Activated naive CD4-positive, alpha-beta T cell treated with anti-CD3 and anti-CD28 coated beads for 36 hours (primary cell): ENCODE data around the gene DENND1A. TPM values are rescaled to one million over a fixed set of nuclear protein-coding genes. Genes with fewer than 3 reads are reported as not detected.

Source experiments
- CTCF ChIA-PET: fragments of 350-600 bp; sonication (Branson Sonifier 250); formaldehyde crosslinking; loops from one replicate; lab custom pipeline; 2021; ENCODE audit warnings: antibody characterized with exemption; lab: Charles Lee
- DNase-seq: peaks from one replicate; pipeline ENCODE4 v3.0.0-alpha.2; 2020
- H3K27ac Mint-ChIP-seq: one replicate; pipeline ENCODE4 v1.8.0; 2021; ENCODE audit warnings: mild to moderate bottlenecking, mixed read lengths
- H3K27me3 Mint-ChIP-seq: one replicate; pipeline ENCODE4 v1.8.0; 2021; ENCODE audit warnings: low read depth, mixed read lengths
- H3K36me3 Mint-ChIP-seq: one replicate; pipeline ENCODE4 v1.8.0; 2021; ENCODE audit warnings: low read depth, mixed read lengths
- H3K4me1 Mint-ChIP-seq: one replicate; pipeline ENCODE4 v1.8.0; 2021; ENCODE audit warnings: low read depth, mixed read lengths
- H3K4me3 Mint-ChIP-seq: one replicate; pipeline ENCODE4 v1.8.0; 2021; ENCODE audit warnings: mild to moderate bottlenecking, moderate library complexity, mixed read lengths
- H3K9me3 Mint-ChIP-seq: one replicate; pipeline ENCODE4 v1.8.0; 2021; ENCODE audit warnings: mixed read lengths
- intact Hi-C: fragments of 100-400 bp; cut with micrococcal nuclease; formaldehyde crosslinking; loops from one replicate; pipeline ENCODE4 v1.15.1; 2023
- total RNA-seq, 2 experiments: library from RNA; stranded (reverse); gene quantifications; one replicate each; pipeline ENCODE4 v1.2.3, GENCODE V29; 2021

DENND1A gene
- total RNA-seq, 2 experiments from 2014 or later = 28.4 to 29.6 TPM

DNA sequence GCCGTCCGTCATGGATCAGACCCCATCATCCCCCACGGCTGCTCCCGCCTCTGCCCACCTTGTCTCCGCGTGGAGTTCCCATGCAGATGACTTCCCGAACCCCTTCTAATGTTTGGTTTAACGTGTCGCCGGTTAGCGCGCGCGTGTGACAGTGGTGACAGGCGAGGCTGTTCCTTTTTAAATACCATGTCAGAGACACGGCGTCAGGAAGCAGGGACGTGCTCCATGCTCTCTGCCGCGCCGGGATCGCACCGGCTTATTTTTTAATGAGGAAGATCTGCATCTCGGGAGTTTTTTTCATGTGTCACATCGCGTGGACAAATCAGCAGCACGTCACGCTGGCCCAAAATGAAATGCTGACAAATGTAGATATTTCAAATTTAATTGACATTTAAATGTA lies 538.0 kb downstream of the DENND1A start:
- Mint-ChIP-seq H3K27me3 (no peaks in the 10 kb centered on the region), H3K4me1 (no peaks in the 10 kb centered on the region), H3K9me3 (no peaks in the 10 kb centered on the region), H3K27ac (no peak overlapping the region), H3K36me3 (peaks cover 1% of the 10 kb centered on the region), H3K4me3 (no peak overlapping the region)
- intact Hi-C loops = no loop called here
- CTCF ChIA-PET = no interaction called here
- no peak for DNase-seq

DNA sequence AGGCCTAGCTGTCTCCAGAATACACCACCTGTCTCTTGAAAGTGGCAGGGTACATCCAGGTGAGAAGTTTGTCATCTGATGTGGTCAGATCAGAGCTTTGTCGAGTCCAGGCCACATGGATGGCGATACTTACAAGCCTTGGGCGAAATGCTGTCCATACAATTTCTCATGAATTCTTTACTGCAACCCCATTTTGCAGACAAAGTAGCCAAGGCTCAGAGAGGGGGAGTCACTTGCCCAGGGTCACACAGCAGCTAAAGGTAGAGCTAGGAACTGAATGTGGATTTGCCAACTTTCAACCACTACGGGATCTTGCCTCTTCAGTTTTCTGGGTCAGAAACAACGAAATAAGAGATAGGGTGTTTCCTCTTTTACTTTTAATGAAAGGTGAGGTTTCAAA lies 538.7 kb downstream of the DENND1A start:
- Mint-ChIP-seq H3K27me3 (no peaks in the 10 kb centered on the region), H3K9me3 (no peaks in the 10 kb centered on the region), H3K4me3 (no peak overlapping the region), H3K27ac (no peak overlapping the region), H3K4me1 (no peaks in the 10 kb centered on the region), H3K36me3 (peaks cover 1% of the 10 kb centered on the region)
- DNase-seq = no peak
- intact Hi-C loops = no loop called here
- CTCF ChIA-PET = no interaction called here

DNA sequence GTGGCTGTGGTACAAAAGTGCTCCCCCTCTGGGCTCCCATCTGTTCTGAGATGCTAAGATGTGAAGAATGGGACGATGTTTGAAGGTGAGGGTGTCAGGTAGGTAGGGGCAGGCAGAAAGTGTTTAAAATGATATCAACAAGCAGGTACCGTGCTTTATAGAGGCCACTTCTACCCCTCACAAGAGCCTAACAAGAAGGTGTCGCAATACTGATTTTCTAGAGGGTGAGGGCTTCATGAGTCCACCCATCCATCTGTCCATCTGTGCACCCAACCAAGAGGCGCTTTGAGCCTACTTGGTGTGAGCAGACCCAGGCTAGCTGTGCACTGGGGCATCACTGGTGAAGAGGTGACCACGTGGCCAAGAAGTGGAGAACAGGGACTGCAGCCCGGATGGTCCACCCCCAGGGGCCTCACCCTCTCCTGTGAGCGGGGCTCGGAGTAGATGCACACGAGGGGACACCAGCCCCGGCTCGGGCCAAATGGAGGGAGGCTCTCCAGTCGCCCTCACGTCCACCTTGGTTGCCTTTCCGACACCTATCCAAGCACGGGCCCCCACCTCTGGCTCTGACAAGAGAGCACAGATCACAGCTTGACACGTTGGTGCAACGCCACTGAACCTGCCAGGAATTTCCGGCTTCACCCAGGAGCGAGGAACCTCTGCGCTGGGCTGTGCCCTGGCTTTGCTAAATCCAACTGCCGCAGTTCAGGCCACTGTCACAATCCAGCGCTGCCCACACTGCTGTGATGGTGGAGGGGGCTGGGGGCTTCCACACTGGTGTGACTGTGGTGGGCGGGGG lies 539.4 kb downstream of the DENND1A start:
- no peak for DNase-seq
- Mint-ChIP-seq H3K27me3 (no peaks in the 10 kb centered on the region), H3K36me3 (peaks cover 1% of the 10 kb centered on the region), H3K4me1 (no peaks in the 10 kb centered on the region), H3K27ac (no peak overlapping the region), H3K4me3 (no peak overlapping the region), H3K9me3 (no peaks in the 10 kb centered on the region)
- intact Hi-C loops = no loop called here
- CTCF ChIA-PET = no interaction called here

DNA sequence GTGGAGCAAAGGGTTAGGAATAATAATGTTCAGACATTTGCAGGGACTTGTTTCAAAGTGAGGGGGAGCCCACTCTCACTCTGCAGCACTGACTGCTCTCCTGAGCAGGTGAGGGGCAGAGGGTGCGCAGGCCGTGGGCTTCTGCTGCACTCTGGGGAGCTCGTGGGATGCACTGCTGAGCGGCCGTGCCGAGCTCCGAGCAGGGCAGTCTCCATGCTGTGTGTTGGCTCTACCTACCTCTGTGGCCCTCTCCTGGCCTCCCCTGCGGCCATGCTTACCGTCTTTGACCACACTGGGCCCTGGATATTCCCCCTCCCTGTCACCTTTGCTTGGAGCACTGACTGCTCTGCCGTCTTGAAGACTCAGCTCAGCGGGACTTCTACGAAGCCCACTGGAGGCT lies 540.2 kb downstream of the DENND1A start:
- Mint-ChIP-seq H3K4me3 (no peak overlapping the region), H3K4me1 (no peaks in the 10 kb centered on the region), H3K27me3 (no peaks in the 10 kb centered on the region), H3K9me3 (no peaks in the 10 kb centered on the region), H3K27ac (no peak overlapping the region), H3K36me3 (peaks cover 1% of the 10 kb centered on the region)
- intact Hi-C loops = no loop called here
- CTCF ChIA-PET = no interaction called here
- no peak for DNase-seq

DNA sequence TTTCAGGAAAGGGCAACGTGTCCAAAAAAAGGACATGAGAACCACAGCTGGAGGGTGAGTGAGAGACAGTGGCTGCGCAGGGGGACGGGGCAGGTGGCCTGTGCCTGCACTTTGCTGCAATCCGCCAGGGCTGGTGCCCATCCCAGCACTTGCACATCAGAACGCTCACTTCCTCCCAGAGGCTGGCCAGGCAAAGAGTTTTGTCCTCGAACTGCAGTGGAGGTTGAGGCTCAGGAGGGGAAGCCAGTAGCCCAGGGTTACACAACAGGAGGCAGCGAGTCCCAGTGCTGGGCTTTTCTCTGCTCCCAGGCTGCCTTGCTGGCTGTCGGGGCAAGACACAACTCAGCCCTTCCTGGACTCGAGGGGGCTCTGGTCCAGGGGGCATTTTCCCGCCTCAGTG lies 540.9 kb downstream of the DENND1A start:
- CTCF ChIA-PET = interaction anchor here (0.6 to 1.6 kb wide), 2 partner anchors 39 to 297 kb away, joined by 3 to 5 read pairs; no protein-coding TSS in a partner anchor
- H3K9me3 Mint-ChIP-seq = no peaks in the 10 kb centered on the region
- H3K4me3 Mint-ChIP-seq = no peak overlapping the region
- no peak for DNase-seq
- intact Hi-C loops = no loop called here
- no peaks in the 10 kb centered on the region for H3K4me1 Mint-ChIP-seq
- H3K27me3 Mint-ChIP-seq = no peaks in the 10 kb centered on the region
- H3K36me3 Mint-ChIP-seq = peaks cover 1% of the 10 kb centered on the region
- no peak overlapping the region for H3K27ac Mint-ChIP-seq

DNA sequence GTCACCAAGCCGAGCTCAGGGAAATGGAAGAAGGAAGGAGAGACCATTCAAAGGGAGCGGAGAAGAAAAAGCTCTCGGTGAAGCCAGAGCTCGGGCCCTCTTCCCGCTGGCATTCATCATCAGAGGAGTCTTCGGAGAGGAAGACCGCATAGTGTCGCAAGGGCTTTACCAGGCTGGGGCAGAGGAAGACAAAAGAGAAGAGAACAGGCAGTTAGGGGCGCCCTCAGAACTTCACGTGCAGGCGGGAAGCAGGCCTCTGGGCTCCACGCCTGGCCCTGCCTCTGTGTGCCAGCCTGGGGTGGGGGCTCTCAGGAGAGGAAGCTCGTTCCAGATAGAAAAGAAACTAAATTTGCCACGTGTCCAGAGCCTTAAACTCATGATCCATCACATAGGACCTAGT lies 542.2 kb downstream of the DENND1A start:
- CTCF ChIA-PET = interaction anchor here (0.6 to 1.9 kb wide), 3 partner anchors 34 to 68 kb away, joined by 3 to 8 read pairs (median 5); no protein-coding TSS in a partner anchor
- intact Hi-C loops = no loop called here

DNA sequence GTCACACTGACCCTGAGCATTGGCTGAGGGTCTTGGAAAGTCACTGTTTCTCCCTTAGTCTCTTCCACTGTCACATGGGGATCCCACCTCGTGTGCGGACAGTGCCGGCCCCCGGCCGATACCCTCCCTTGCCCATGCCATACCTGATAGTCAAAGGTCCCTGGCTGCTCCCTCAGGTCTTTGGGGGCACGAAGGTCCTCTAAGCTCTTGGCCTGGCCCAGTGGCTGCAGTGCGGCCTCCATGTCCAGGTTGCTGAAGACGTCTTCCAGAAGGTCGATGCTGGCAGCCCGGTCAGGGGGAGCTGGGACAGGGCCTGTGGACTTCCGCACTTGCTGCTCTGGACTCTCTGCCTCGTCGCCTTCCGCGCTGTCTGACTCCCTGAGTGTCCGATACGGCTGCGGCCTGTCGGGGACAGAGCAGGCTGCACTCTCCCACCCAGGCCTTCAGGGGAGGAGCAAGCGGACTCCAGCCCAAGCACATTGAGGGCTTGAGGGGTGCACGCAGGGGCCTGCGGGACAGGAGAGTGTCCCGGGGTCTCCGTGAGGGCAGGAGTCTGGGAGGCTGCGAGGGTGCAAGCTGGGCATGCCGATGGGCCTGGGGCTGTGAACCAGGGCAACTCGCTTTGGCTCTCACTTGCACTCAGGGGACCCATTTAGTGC lies 546.3 kb downstream of the DENND1A start:
- intact Hi-C loops = loop anchor here (2.0 kb wide), 1 partner anchor 43 kb away; no protein-coding TSS in a partner anchor
- Mint-ChIP-seq H3K4me3 (no peak overlapping the region), H3K27ac (no peak overlapping the region), H3K4me1 (no peaks in the 10 kb centered on the region), H3K36me3 (no peaks in the 10 kb centered on the region), H3K27me3 (no peaks in the 10 kb centered on the region), H3K9me3 (no peaks in the 10 kb centered on the region)
- CTCF ChIA-PET = interaction anchor here (1.4 to 2.7 kb wide), 3 partner anchors 27 to 82 kb away, joined by 3 to 25 read pairs (median 4); partner anchors contain the start of gene CRB2
- no peak for DNase-seq

More for the DNA sequence above, 542.2 kb downstream of the DENND1A start:
- no peaks in the 10 kb centered on the region for H3K27me3 Mint-ChIP-seq
- no peaks in the 10 kb centered on the region for H3K36me3 Mint-ChIP-seq
- H3K27ac Mint-ChIP-seq = no peak overlapping the region
- H3K4me3 Mint-ChIP-seq = no peak overlapping the region
- H3K9me3 Mint-ChIP-seq = no peaks in the 10 kb centered on the region
- no peak for DNase-seq
- H3K4me1 Mint-ChIP-seq = no peaks in the 10 kb centered on the region

DNA sequence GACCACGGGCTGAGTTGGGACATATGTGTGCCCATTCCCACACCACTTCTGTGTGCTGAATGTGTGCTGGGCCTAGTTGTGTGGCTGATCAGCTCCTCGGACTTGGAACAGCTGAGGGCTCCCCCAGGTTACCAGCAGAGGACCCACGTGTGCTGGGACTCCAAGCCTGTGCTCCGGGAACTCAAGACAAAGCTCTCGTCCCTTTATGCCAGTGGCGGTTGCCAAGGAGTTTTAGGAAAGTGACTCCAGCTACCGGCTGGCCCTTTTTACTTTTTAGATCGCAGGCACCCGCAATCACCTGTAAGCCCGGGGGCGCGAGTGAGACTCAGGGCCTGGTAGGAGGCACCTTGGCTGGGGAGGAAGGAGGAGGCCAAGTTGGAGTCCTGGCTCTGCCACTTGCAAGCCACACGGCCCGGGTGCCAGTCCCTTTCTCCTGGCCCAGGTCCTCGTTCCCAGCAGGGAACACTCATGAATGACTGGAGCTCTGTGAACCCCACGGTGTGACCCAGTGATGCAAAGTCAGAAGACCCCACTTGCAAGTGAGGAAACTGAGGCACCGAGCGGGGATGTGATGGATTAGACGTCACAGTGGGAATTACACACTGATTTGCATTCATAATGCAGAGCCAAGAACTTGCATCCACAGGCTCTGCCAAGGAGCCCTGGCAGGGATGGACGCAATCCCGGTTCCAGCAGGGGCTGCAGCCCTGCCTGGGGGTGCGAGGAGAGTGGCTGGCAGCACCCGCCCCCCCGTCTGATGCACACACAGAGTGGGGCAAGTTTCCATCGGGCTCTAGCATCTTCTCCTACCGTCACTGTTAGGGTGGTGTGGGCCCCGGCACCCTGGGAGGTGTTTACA lies 547.0 kb downstream of the DENND1A start:
- H3K27ac Mint-ChIP-seq = no peak overlapping the region
- DNase-seq = no peak
- no peaks in the 10 kb centered on the region for H3K27me3 Mint-ChIP-seq
- CTCF ChIA-PET = no interaction called here
- intact Hi-C loops = no loop called here
- no peaks in the 10 kb centered on the region for H3K9me3 Mint-ChIP-seq
- H3K4me3 Mint-ChIP-seq = no peak overlapping the region
- no peaks in the 10 kb centered on the region for H3K36me3 Mint-ChIP-seq
- H3K4me1 Mint-ChIP-seq = no peaks in the 10 kb centered on the region

DNA sequence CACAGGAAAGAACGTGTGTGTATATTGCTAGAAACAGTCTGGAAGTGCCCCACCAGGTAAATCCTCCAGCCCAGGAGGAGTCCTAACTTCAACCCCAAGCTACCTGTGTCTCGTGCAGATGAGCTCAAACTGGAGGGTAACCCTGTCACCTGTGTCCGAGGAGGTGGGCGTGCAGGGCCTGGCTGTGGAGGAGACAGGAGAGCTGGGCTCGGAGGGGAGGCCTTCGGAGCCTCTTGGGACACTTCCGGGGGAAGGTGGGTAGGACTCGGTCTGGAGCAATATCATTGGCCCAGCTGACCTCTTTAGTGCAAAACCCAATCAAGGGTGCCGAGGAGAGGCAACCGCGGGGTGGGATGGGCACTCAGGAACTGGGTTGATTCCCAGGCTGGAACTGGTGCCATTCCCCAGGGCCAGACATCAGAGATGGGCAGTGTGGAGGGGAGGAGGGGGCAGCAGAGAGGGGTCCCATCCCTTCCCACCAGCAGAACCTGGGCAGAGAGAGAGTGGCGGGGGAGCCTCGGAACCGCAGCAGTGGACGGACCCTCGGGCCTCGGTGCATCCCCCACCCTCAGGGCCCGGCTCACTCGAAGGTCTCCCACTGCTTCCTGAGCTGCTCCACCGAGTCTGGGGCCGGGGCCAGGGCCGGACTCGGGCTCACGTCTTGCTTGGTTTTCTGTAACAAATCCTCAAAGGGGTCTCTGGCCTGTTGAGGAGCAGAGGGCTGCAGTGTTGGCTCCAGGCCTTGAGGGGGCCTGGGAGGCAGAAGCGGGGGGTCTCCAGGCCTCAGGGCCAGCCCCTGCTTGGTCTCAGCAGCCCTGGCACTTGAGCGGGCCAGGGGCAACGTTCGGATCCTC lies 548.8 kb downstream of the DENND1A start:
- CTCF ChIA-PET = interaction anchor here (1.1 kb wide), 1 partner anchor 27 kb away, joined by 4 read pairs; no protein-coding TSS in a partner anchor
- no peak for DNase-seq
- Mint-ChIP-seq H3K27ac (no peak overlapping the region), H3K4me1 (no peaks in the 10 kb centered on the region), H3K4me3 (no peak overlapping the region), H3K27me3 (no peaks in the 10 kb centered on the region), H3K9me3 (no peaks in the 10 kb centered on the region), H3K36me3 (no peaks in the 10 kb centered on the region)
- intact Hi-C loops = no loop called here

DNA sequence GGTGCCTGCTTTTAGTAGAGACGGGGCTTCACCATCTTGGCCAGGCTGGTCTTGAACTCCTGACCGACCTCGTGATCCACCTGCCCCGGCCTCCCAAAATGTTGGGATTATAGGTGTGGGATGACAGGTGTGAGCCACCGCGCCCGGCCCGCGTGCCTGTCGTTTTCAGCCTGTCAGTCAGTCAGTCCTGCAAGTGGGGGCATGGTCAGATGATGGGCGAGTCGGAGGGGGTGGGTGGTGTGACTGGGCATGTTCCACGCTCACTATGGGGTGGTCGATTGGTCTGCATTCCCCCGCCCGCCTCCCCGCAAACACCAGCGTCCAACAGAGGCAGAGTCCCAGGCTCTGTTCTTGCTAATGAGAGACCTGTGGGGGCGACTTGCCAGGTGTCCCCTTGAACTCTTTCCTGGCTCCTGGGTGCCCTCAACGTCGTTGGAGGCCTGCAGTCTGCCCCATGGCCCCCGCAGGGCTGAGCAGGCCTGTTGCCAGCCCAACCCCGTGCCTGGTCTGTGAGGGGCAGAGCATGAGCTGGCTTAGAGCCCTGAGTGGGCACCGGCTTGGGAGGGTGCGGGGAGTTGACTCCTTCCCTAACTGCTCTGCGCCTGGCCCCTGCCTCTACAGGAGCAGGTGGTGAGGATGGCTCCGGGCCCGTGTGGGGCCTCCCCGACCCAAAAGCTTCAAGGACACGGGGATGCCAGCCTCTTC lies 550.8 kb downstream of the DENND1A start:
- peaks cover 4% of the 10 kb centered on the region for H3K4me1 Mint-ChIP-seq
- no peaks in the 10 kb centered on the region for H3K9me3 Mint-ChIP-seq
- peaks cover 12% of the 10 kb centered on the region for H3K27me3 Mint-ChIP-seq
- no peak overlapping the region for H3K4me3 Mint-ChIP-seq
- intact Hi-C loops = no loop called here
- no peak overlapping the region for H3K27ac Mint-ChIP-seq
- CTCF ChIA-PET = no interaction called here
- no peaks in the 10 kb centered on the region for H3K36me3 Mint-ChIP-seq
- DNase-seq = no peak

DNA sequence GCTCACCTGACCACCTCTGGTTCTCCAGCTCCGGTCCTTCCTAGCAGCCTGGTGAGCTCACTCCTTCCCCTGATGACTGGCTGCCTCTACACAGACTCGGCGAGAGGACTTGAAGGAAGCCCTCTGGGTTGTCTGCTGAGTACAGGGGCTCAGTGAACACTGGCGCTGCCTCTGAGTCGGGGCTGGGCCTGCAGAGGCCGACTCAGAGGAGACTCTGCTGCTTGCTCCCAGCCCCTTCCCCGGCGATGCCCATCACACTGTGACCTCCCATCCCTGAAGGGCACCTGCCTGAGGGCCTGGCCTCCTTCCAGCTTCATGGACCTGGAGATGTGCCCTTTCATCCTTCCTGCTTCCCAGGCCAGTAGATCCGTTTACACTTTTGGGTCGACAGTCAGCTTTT lies 551.9 kb downstream of the DENND1A start:
- no peak for DNase-seq
- no peaks in the 10 kb centered on the region for H3K36me3 Mint-ChIP-seq
- CTCF ChIA-PET = no interaction called here
- H3K4me1 Mint-ChIP-seq = peaks cover 4% of the 10 kb centered on the region
- H3K4me3 Mint-ChIP-seq = no peak overlapping the region
- H3K9me3 Mint-ChIP-seq = no peaks in the 10 kb centered on the region
- H3K27ac Mint-ChIP-seq = no peak overlapping the region
- H3K27me3 Mint-ChIP-seq = peaks cover 16% of the 10 kb centered on the region
- intact Hi-C loops = no loop called here
